Stimulated activated CD4-positive, alpha-beta T cell treated with anti-CD3 and anti-CD28 coated beads, TNF-alpha, amount 100 ng/mL, for 24 hours (primary cell): ENCODE measurements around the gene PRICKLE2.

Source experiments
- DNase-seq, 3 experiments: peaks; one replicate each; pipeline ENCODE4 v3.0.0-alpha.2; 2020; ENCODE audit warnings: low read depth in 3 of 3

Gene PRICKLE2, protein sequence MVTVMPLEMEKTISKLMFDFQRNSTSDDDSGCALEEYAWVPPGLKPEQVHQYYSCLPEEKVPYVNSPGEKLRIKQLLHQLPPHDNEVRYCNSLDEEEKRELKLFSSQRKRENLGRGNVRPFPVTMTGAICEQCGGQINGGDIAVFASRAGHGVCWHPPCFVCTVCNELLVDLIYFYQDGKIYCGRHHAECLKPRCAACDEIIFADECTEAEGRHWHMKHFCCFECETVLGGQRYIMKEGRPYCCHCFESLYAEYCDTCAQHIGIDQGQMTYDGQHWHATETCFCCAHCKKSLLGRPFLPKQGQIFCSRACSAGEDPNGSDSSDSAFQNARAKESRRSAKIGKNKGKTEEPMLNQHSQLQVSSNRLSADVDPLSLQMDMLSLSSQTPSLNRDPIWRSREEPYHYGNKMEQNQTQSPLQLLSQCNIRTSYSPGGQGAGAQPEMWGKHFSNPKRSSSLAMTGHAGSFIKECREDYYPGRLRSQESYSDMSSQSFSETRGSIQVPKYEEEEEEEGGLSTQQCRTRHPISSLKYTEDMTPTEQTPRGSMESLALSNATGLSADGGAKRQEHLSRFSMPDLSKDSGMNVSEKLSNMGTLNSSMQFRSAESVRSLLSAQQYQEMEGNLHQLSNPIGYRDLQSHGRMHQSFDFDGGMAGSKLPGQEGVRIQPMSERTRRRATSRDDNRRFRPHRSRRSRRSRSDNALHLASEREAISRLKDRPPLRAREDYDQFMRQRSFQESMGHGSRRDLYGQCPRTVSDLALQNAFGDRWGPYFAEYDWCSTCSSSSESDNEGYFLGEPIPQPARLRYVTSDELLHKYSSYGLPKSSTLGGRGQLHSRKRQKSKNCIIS

DNA sequence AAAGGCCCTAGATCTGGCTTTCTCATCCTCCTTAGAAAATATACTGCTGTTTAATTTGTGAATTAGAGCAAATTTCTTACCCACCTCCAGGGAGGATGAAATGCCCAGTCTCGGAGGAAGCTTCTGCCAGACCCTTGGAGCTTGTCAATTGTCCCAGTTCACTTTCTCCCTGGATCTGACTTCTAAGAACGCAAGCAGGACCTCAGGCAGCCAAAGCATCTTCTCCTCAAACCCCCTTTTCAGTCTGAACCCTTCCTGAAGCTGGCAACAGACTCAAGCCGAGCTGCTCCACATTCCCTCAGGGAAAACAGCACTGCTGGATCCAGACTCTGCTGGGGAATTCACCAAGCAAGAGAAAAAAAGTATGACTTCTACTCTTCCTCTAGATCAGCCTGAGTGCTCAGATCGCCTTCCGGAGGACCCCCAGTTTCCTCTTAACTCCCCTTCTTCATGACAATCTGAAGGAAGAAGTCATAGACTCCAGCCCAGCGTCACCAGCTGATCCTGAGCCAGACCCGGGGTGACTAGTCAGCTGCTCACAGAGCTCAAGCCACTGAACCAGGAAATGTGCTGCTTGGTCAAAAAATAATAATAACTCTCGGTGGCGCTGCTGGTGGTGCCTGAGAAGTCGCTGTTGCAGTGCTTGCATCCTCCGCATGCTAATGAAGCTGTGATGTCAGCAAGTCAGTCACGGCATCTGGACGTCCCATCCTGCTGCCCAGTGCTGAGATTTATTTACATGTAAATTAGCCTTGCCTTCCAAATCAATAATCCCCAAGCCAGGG lies at the start of gene PRICKLE2:
Gene PRICKLE2 (minus strand): TSS at position 641 of the 785 bp plus-strand sequence. CDS start 26,539 bp downstream, outside the sequence.
- DNase-seq: no peak

DNA sequence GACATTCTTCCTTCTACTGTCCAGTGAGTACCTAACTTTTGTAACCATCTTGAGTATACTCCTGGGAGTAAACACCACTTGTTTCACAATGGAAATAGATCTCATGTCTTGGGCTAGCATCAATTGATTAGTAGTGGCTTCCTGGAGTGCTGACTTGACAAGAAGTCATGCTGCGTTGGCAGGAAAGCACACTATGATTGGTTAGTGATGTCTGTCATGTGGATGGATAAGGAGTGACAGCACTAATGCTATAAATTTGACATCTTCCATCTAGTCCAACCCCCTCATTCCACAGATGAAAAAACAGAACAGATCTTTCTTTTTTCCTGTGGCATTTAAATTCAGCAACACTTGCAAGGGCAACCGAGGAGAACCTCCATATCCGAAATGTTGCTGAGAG lies 47.6 kb upstream of the PRICKLE2 start:
- DNase-seq: no peak

DNA sequence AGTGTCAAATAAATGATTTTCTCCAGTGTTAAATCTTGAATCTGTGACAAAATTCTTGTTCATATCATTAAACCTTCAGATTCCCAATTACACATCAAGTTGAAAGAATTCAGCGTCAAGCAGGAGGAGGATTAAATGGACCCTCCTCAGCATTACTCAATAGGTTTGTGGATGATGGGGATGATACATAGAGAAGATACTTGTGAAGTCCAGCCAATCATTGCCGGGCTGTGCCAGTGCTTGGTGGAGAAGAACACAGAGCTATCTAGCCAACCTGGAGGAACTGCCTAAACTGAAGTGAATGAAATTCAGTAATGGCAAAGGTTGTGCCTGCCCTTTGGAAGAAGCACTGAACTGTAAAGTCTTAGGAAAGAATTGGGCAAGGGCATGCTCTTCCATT lies 47.0 kb upstream of the PRICKLE2 start:
- no peak for DNase-seq

DNA sequence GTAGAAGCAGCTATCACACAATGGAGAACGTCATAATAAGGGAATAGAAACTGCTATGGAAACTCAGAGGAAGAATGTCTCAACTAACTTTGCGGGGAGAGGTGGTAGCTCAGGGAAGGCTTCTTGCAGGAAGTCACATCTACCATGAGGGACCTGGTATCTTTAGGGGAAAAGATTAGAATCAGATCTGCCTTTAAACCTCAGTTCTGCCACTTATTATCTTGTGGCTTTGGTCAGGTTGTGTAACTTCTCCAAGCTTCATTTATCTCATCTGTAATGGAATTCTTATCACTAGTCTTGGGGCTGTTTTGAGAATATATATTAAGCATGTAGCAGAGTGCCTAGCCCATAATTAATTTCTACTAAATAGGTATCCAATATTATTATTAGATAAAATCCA lies 46.4 kb upstream of the PRICKLE2 start:
- DNase-seq: no peak

DNA sequence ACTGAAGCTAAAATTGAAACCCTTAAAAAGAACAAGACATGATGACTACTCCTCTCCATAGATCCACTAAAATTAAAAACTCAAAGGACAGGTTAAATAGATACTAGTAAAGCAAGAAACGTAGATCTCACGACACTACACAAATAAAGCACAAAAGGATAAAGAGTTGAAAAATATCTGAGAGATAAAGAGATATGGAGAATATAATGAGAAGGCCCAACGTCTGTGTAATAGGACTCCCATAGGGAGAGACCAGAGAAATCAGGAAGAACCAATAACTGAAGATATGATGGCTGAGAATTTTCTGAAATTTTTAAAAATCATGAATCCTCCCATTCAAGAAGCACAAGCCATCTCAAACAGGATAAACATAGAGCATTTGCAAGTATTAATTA lies 45.6 kb upstream of the PRICKLE2 start:
- DNase-seq: no peak

DNA sequence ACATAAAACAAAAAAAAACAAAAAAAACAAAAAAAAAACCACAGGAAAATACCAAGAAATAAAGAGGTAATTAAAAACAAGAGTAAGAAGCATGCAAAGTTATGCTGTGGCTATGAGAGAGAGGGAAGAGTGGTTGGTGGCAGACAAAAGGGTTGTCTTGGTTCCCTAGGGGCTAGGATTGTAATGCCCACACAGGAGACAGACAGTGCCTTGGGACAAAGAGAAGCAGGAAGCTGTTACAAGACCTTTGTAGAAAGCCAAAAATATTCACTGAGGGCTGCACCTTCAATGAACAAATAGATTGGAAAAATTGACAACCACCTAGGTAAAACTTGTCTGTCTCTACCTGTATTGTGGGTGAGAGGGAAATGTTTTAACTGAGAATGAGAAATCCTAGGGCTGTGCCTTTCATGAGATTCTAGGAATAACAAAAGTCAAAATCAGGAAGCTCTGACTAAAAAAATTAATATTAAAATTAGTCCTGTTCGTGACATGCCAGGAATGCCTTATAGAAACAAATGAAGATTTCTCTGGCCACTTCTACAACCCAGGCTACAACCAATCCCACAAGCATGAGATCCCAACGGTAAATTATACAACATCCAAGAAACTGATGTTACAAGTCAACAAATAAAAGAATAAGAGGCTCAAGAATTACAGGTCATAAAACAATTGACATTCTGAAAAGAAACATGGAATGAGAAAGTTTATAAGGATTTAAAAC lies 45.0 kb upstream of the PRICKLE2 start:
- DNase-seq: no peak

DNA sequence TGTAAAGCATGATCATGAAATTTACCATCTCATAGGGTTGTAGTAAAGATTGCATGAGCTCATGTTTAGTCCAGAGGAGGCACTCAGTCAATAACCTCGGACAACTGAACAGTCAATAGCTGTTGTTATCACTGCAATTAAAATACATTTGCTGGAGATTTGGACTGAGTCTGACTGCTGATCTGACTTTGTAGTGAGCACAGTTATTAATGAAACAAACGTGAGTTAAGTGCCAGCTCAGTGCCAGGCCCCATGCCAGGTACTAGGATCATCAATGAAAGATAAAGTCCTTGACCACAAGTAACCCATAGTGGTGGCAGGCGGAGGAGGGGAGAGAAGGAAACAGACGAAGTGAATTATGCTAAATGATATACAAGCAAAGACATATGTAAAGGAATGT lies 43.7 kb upstream of the PRICKLE2 start:
- DNase-seq: no peak

DNA sequence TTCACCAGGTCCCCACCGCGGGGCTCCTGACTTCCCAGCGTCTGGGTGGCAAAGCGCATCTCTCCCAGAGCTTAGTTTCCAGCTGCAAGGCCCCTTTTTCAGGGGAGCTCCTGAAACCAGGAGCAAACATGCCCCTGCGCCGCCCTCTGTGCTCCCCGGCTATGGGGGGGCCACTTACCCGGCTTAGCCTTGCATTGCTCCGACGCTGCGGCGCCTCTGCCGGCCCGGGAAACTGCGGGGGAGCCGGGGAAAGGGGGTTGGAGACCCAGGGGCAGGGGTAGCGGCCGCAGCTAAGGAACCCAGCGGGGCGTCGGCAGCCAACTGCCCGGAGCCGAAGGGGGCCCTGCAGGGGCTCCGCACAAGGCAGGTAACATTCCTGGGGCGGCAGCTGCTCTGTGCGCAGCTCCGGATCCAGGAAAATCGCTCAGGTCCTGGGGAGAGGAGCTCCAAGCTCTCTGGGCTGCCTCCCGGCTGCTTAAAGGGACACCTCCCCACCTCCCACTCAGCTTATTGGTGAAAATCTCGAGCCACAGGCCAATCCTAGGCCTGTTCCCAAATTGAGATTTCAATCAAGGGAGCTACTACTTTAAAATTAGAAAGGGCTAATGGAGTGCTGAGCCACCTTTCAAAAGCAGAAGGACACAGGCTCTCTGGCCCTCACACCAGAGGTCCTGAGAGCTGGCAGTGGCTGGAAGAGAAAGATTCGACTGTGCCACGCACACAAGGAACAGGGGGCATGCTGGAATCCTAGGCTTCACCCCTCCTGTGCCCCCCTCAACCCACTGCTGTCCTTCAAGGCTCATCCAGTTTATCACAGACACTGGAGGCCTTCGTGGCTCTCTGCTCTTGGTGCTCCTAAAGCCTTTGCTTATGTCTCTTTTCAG lies 42.7 kb upstream of the PRICKLE2 start:
- DNase-seq: no peak

DNA sequence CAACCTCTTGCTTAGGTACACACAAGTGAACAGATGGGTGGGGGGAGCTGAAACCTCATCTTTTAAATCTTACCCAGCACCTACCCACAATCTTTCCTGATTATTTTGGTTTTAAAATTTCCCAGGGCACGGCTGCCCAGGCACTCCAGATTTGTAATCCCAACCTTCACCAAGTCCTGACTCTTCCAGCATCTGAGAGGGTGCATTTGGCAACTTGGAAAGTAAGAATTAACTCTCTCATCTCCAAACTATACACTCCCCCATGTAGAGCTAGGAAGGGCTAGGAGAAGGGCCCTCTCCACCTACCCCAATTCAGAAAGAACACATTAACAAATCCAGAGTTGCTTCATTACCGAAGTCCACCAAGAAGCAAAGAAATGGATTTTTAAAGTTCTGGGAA lies 41.7 kb upstream of the PRICKLE2 start:
- DNase-seq: no peak

DNA sequence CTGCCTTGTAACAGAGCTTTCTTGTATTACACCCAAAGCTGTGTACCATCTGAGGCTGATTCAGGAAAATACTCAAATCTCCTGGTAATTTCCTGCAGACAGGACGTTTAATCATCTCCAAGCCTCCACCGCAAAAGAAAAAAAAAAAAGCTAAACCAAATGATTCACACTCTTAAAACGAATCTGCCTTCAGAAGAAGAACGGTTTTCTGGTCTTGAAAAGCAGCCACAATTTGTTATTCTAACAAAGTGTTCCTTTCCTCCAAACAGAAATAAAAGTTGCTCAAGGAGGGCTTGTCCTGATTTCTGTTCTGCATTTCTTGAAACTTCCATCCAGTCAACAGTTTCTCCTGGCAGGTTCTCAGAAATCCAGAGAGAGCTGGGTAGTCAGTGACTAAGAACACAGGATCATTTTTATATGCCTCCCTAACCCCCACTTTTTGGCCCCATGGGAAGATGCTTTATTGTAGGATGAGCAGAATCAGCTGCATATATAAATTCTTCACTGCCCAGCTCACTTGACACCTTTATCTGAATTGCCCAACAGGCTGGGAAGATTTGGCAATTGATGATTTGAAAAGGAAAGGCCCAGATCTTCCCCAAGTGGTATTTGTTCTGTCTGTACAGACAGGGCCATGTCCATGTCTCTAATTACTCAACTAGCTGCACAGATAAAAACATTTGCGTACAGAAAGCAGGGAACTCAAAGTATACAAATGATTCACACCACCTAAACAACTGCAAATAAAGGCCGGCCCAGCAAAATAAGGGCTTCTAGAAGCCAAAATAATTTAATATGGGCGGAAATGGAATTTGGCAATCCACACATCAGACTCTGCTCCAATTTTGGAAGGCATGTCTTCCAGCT lies 41.0 kb upstream of the PRICKLE2 start:
- no peak for DNase-seq

DNA sequence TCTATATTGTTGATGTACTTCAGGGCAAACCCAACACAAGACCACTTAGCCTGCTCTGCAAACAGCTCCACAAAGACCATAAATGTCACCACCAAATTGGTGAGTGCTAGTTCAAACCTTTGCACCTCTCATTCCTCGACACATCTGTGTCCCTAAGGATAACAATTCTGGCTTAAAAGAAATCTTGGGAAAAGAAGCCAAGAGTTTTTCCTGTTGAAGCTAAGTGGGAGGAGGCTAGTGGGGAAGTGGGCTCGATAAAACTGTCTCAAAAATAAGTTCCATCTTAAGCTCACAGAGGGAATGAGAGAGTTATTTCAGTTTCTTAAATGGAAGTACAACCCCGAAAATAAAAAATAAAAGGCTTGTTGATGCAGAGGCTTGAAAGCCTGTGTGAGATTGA lies 40.4 kb upstream of the PRICKLE2 start:
- no peak for DNase-seq

DNA sequence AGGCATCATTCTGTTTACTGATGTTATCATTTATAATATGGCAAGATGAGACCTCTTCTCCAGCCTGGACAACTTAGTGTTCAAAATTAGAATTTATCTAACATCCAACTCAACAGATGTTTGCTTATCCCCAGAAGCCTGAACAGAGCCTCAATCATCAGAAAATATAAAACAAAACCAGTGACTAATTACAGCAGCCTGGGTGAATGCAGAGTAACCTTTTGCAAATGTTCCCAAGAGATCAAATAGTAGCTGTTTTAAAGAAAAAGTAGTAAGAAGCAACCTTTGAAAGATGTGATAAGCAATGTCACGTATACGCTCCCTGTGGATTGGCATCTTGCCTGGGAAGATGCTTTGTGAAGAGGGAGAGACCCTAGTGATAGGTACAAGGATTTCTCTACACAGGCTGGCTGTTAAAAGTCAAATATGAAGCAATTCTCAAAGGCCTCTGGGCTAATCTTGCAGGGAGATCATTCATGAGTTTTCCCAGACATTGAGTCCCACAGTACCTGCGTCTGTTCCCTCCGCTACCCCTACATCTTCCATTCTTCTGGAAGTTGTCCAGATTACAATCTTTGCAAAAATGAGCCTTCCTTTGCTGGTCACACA lies 39.3 kb upstream of the PRICKLE2 start:
- no peak for DNase-seq

DNA sequence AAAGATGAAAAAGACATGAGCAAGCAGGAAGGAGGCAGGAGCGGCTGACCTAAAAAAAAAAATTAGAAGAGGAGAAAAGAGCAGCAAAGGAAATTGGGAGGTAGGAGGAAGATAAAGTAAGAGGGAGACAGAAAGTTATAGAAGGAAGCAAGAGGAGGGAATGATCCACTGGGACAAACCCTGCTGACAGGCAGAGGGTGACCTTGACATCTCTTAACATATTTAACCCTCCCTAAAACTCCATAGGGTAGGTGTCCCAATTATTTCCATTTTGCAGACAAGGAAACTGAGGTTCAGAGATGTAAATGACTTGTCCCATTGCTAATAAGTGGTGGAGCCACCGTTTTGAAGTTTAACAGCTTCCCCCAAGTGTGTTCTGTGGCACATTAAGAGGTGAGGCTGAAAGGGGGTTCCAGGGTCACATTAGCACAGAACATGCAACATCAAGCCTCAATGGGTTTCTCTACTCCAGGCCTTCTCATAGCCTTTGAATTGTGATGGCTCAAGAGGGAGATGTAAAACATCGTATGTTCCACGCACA lies 37.4 kb upstream of the PRICKLE2 start:
- DNase-seq: no peak

DNA sequence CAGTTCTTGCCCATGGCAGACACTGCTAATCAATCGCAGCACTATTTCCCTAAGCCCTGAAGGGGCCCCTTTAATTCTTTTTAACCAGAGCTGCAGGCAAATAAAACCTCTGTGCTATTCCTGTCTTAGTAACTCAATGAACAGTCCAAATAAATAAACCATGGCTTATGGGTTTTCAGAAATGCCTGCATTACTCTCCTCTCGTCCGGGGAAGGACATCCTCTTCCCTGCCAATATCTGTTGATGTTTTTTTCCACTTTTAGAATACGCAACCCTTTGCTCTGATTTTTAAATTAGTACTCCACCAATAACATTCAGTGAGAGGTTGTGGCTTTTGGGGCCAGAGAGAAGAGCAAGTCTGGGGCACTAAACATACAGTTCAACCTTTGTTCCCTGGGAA lies 35.2 kb upstream of the PRICKLE2 start:
- DNase-seq: no peak

DNA sequence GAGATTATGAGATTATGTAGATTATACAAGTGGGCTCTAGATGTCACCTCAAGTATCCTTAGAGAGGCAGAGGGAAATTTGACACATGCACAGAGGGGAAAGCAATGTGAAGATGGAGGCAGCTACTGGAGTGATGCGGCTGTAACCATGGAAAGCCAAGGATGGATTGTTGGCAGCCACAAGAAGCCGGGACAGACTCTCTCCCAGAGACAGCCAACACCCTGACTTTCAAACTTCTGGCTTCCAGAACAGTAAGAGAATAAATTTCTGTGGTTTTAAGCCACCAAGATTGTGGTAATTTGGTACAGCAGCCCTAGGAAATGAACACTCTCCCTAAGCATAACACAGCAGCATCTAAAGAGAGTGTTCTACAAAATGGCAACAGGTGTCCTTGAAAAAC lies 34.4 kb upstream of the PRICKLE2 start:
- DNase-seq: no peak

DNA sequence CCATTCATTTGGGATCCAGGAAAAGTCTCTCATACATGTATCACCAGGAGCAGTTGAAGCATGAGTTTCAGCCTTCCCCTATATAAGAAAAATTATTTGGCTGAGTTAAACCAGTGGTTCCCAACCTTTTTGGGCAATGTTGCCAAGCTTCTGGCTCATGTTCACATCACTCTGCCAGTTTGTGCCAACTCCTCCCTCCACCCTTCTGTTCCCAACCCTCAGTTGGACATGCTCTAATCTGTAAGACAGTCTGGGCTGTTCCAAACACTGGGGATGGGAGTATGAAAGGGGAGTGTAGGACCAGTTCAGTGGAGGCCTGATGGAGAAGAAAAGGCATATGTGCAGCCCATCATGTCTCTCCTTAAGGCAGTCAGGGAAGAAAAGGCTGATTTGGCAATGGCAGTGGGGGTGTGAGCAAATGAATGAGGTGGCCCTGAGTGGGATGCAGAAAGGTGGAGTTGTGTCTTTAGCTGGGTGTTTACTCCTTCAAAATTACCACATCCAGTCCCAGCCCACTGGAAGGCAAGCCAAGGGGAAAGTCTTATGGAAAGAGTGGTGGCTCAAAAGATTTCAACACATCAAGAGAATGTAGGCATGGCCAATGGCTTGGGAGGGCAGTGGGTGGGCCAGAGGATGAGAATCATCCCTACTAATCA lies 32.0 kb upstream of the PRICKLE2 start:
- DNase-seq: no peak

DNA sequence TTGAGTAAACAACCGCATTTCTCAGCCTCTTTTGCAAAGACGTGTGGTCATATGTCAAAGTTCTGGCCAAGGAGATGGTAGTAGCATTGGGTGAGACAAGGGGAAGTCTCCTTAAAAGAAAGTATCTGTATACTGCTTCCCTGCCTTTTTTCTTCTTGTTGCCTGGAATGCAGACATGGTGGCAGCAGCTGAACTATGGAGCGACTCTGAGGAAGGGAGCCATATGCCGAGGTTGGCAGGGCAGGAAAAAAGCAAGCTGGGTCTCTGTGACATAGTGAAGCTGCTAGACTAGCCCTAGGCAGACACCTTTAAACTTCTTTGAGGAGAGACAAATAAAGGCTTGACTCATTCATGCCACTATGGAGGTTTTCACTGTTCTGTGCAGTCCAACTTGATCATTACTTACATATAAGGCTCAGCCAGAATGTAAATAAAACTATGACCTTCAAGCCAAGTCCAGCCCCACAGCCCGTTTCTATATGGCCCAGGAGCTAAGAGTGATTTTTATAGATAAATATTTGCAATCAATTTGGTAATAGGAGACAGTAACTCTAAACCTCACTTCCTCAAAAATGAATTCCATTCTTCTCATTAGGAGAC lies 30.6 kb upstream of the PRICKLE2 start:
- DNase-seq: no peak

DNA sequence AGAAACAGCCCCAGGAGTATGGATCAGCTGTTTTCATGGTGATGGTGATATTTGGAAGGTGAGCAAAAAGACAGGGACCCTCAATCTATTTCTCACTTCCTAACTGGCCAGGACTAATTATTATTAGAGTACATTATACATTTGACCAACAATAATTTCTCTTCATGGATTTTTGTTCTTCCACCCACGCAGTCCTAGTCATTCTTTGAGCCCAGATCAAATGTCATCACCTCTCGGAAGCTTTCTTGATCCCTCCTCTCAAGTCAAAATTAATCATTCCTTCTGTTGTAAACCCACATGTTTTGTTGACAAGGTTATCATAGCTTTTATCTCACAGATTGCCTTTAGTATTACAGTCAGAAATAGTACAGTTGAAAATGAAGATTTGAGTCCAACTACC lies 29.2 kb upstream of the PRICKLE2 start:
- DNase-seq: no peak
